Left hindlimb (tissue), 1 donor: ENCODE results near the gene MED27.

Source experiments
- DNase-seq: peaks from one replicate; pipeline ENCODE4 v3.0.0-alpha.2; 2018

MED27 gene

GRCh38 chr9:131827821-131828369 is 251.8 kb downstream of the MED27 start:
- no peak for DNase-seq

GRCh38 chr9:131826966-131827525 is 252.6 kb downstream of the MED27 start:
- no peak for DNase-seq

GRCh38 chr9:131826053-131826452 is 253.6 kb downstream of the MED27 start:
- DNase-seq: no peak

- no peak for DNase-seq
Observed at GRCh38 chr9:131824953-131825495, 254.6 kb downstream of the MED27 start.

- no peak for DNase-seq
Observed at GRCh38 chr9:131824155-131824594, 255.5 kb downstream of the MED27 start.

- no peak for DNase-seq
Observed at GRCh38 chr9:131823701-131824146, 255.9 kb downstream of the MED27 start.

GRCh38 chr9:131818089-131818488 is 261.6 kb downstream of the MED27 start:
- no peak for DNase-seq

- no peak for DNase-seq
Observed at GRCh38 chr9:131817627-131818026, 262.0 kb downstream of the MED27 start.

- no peak for DNase-seq
Observed at GRCh38 chr9:131817073-131817472, 262.6 kb downstream of the MED27 start.

- no peak for DNase-seq
Observed at GRCh38 chr9:131815970-131816873, 263.4 kb downstream of the MED27 start.

- no peak for DNase-seq
Observed at GRCh38 chr9:131814707-131815106, 265.0 kb downstream of the MED27 start.

GRCh38 chr9:131813116-131813515 is 266.6 kb downstream of the MED27 start:
- no peak for DNase-seq

GRCh38 chr9:131812116-131812790 is 267.4 kb downstream of the MED27 start:
- DNase-seq: no peak

- DNase-seq: no peak
Observed at GRCh38 chr9:131811405-131811804, 268.3 kb downstream of the MED27 start.

- no peak for DNase-seq
Observed at GRCh38 chr9:131810351-131811170, 269.1 kb downstream of the MED27 start.
